Measurements from ENCODE around the gene C2orf74. TPM values are rescaled to one million over a fixed set of nuclear protein-coding genes. Genes with fewer than 3 reads are reported as not detected.

Gene C2orf74
- total RNA-seq, 1 experiment from 2014 or later = 8.0 TPM

- no peak overlapping the region for H2BK15ac ChIP-seq (ENCODE audit: low read depth, low read length)
- H3K9me3 ChIP-seq (ENCODE audit: control insufficient read depth, low read depth, low read length) = no peaks in the 10 kb centered on the region
- no peak overlapping the region for H3T11ph ChIP-seq (ENCODE audit: low read length)
- H3K79me2 ChIP-seq (ENCODE audit: insufficient read depth, low read length) = no peaks in the 10 kb centered on the region
- H3K4me2 ChIP-seq (ENCODE audit: insufficient read depth, insufficient read length, low read length) = no peak overlapping the region
- H4K8ac ChIP-seq (replicated peaks; ENCODE audit: insufficient read length, low read depth, low read length) = no peak overlapping the region
- no peak overlapping the region for H2AFZ ChIP-seq (ENCODE audit: low read length)
- H2BK5ac ChIP-seq (ENCODE audit: insufficient read length, low read length) = no peak overlapping the region
- no CpG with 5 or more reads among the region's 3 CpGs for WGBS (ENCODE audit: extremely low coverage, insufficient read length, low lambda C conversion rate)
- H3K23ac ChIP-seq (ENCODE audit: insufficient read length, low read depth, low read length) = no peak overlapping the region
- H3K18ac ChIP-seq (ENCODE audit: insufficient read length, low read depth, low read length) = no peak overlapping the region
- H3K14ac ChIP-seq (ENCODE audit: insufficient read depth, low read length) = no peak overlapping the region
- Mint-ChIP-seq H3K36me3 (ENCODE audit: insufficient read depth in 1 of 3, low read depth in 3 of 3) (peaks cover 4 to 21% (median 18%) of the 10 kb centered on the region in 3 experiments; a peak in 6 of 7 replicates), H3K9me3 (no peaks in the 10 kb centered on the region), H3K4me1 (peaks cover 2 to 3% of the 10 kb centered on the region in 2 experiments; a peak in 2 of 4 replicates), H3K27ac (0 out of 7 replicates have a peak overlapping the region, but pooled peaks of 1 of the 3 experiments have one; percentile 0), H3K27me3 (ENCODE audit: low read depth) (no peaks in the 10 kb centered on the region), H3K4me3 (no peak overlapping the region)
- no peak overlapping the region for H2AK5ac ChIP-seq (ENCODE audit: insufficient read length, low read length)
- H2BK20ac ChIP-seq (ENCODE audit: low read depth, low read length, poor library complexity, severe bottlenecking) = no peak overlapping the region
- H2BK120ac ChIP-seq (ENCODE audit: low read depth, low read length, poor library complexity, severe bottlenecking) = no peak overlapping the region
- no peak overlapping the region for H4K91ac ChIP-seq (ENCODE audit: insufficient read length, low read depth, low read length)
- H3K4ac ChIP-seq (ENCODE audit: low read depth, low read length) = no peak overlapping the region
- no peak overlapping the region for H3K56ac ChIP-seq (ENCODE audit: insufficient read length, low read depth, low read length)
- H3K27me3 ChIP-seq (ENCODE audit: insufficient read depth, low read length) = no peaks in the 10 kb centered on the region
- H4K5ac ChIP-seq (ENCODE audit: insufficient read length, low read depth, low read length) = no peak overlapping the region
- H3K9ac ChIP-seq (ENCODE audit: extremely low read depth, insufficient read length, low read length) = no peak overlapping the region
- no peak for DNase-seq
- no peak overlapping the region for H2BK12ac ChIP-seq (ENCODE audit: insufficient read length, low read depth, low read length)
- TF ChIP-seq, protein P1, sequence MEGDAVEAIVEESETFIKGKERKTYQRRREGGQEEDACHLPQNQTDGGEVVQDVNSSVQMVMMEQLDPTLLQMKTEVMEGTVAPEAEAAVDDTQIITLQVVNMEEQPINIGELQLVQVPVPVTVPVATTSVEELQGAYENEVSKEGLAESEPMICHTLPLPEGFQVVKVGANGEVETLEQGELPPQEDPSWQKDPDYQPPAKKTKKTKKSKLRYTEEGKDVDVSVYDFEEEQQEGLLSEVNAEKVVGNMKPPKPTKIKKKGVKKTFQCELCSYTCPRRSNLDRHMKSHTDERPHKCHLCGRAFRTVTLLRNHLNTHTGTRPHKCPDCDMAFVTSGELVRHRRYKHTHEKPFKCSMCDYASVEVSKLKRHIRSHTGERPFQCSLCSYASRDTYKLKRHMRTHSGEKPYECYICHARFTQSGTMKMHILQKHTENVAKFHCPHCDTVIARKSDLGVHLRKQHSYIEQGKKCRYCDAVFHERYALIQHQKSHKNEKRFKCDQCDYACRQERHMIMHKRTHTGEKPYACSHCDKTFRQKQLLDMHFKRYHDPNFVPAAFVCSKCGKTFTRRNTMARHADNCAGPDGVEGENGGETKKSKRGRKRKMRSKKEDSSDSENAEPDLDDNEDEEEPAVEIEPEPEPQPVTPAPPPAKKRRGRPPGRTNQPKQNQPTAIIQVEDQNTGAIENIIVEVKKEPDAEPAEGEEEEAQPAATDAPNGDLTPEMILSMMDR (conservative IDR thresholded peaks at IDR 0.05) = no peak
- no peaks in the 10 kb centered on the region for H3K79me1 ChIP-seq (ENCODE audit: insufficient read depth, low read depth, low read length, poor library complexity, severe bottlenecking)
- H3K4me1 ChIP-seq (ENCODE audit: insufficient read depth, low read length) = no peaks in the 10 kb centered on the region
- H3K23me2 ChIP-seq (ENCODE audit: insufficient read length, low read depth, low read length, poor library complexity, severe bottlenecking) = no peaks in the 10 kb centered on the region
- H4K20me1 ChIP-seq (ENCODE audit: control insufficient read depth, insufficient read depth, insufficient read length) = no peaks in the 10 kb centered on the region
- no peak overlapping the region for H3K27ac ChIP-seq (ENCODE audit: insufficient read length, low read depth, low read length)
Measured at GRCh38 chr2:61165946-61166345, 4.0 kb downstream of the C2orf74 start.

All from H9 (cell line).